CD8-positive, alpha-beta memory T cell (primary cell): ENCODE data around the gene PLCXD1. TPM values are rescaled to one million over a fixed set of nuclear protein-coding genes. Genes with fewer than 3 reads are reported as not detected.
"Not testable (repeated sequence)": the region's sequence is repeated elsewhere in the genome, so short reads cannot be mapped to it uniquely, and the experiment has no call there.

Experiments used
- CTCF ChIA-PET: fragments of 350-600 bp; sonication (Branson Sonifier 250); formaldehyde crosslinking; loops from one replicate; lab custom pipeline; 2021; ENCODE audit warnings: antibody characterized with exemption; lab: Charles Lee
- POLR2A ChIA-PET: fragments of 350-600 bp; sonication (Branson Sonifier 250); formaldehyde crosslinking; loops from one replicate; lab custom pipeline; 2021; ENCODE audit warnings: antibody characterized with exemption; lab: Charles Lee
- DNase-seq, 5 donors: peaks; one replicate each; pipeline versions ENCODE4 v3.0.0 to v3.0.0-alpha.2; 2020 to 2022; ENCODE audit warnings: mixed read lengths in 1 of 5
- H3K27ac ChIP-seq: one replicate; pipeline ENCODE4 v1.7.0; 2013; ENCODE audit warnings: low read depth, mild to moderate bottlenecking, low read length, moderate library complexity
- H3K27me3 ChIP-seq: 2 replicates; pipeline ENCODE4 v1.7.0; 2013; ENCODE audit warnings: low read length, mild to moderate bottlenecking; ENCODE audit not compliant: insufficient read depth, poor library complexity, severe bottlenecking
- H3K36me3 ChIP-seq: 2 replicates; pipeline ENCODE4 v1.7.0; 2013; ENCODE audit warnings: mild to moderate bottlenecking, low read length, moderate library complexity; ENCODE audit not compliant: insufficient read depth
- H3K4me1 ChIP-seq: 2 replicates; pipeline ENCODE4 v1.7.0; 2013; ENCODE audit warnings: mild to moderate bottlenecking, low read length, moderate library complexity; ENCODE audit not compliant: insufficient read depth
- H3K4me3 ChIP-seq: 2 replicates; pipeline ENCODE4 v1.7.0; 2013; ENCODE audit warnings: mild to moderate bottlenecking, low read length
- H3K9me3 ChIP-seq: 2 replicates; pipeline ENCODE4 v1.7.0; 2013; ENCODE audit warnings: mild to moderate bottlenecking, low read length
- H3K27ac Mint-ChIP-seq, 8 donors: one replicate each; pipeline ENCODE4 v1.8.0; 2020 to 2021; ENCODE audit warnings: mixed read lengths in 8 of 8, mild to moderate bottlenecking in 6 of 8, inconsistent platforms in 3 of 8, moderate library complexity in 3 of 8
- H3K27me3 Mint-ChIP-seq, 2 donors: one replicate each; pipeline ENCODE4 v1.8.0; 2020 to 2021; ENCODE audit warnings: mixed read lengths in 2 of 2, mild to moderate bottlenecking in 1 of 2, moderate library complexity in 1 of 2
- H3K36me3 Mint-ChIP-seq, 3 donors: one replicate each; pipeline ENCODE4 v1.8.0; 2020 to 2021; ENCODE audit warnings: mixed read lengths in 3 of 3, inconsistent platforms in 1 of 3, mild to moderate bottlenecking in 1 of 3
- H3K4me1 Mint-ChIP-seq, 3 donors: one replicate each; pipeline ENCODE4 v1.8.0; 2020 to 2021; ENCODE audit warnings: mixed read lengths in 3 of 3, inconsistent platforms in 1 of 3, mild to moderate bottlenecking in 1 of 3
- H3K4me3 Mint-ChIP-seq, 7 donors: one replicate each; pipeline ENCODE4 v1.8.0; 2020 to 2021; ENCODE audit warnings: mixed read lengths in 7 of 7, mild to moderate bottlenecking in 6 of 7, moderate library complexity in 4 of 7, inconsistent platforms in 2 of 7
- H3K9me3 Mint-ChIP-seq, 5 donors: one replicate each; pipeline ENCODE4 v1.8.0; 2020 to 2022; ENCODE audit warnings: mixed read lengths in 5 of 5, mild to moderate bottlenecking in 3 of 5, moderate library complexity in 2 of 5, inconsistent platforms in 1 of 5
- polyA plus RNA-seq: library from polyadenylated mRNA; unstranded; fragments of 300-500 nt; fragmentation: Illumina TruSeq; gene quantifications from one replicate; pipeline ENCODE4 v1.2.3, GENCODE V29; 2021
- total RNA-seq, 2 experiments: library from RNA; stranded (reverse); gene quantifications; one replicate each; pipeline ENCODE4 v1.2.3, GENCODE V29; 2021

The PLCXD1 gene
- total and polyA plus RNA-seq, 3 experiments from 2014 or later: 4.6 to 30.6 (median 28.5) TPM

DNA sequence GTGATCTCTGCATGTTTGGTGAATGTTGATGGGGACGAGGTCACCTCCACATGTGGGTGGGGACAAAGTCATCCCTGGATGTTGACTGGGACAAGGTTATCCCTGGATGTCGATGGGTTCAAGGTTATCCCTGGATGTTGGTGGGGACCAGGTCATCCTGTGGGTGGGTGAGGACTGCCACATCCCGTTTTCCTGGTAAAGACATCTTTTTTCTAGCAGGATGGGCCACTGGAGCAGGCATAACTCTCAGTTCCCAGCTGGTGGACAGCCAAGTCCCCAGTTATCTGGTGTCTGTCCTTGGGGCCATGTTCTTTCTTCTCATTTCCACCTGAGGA, 28.3 kb upstream of the PLCXD1 start:
- peaks cover 22 to 24% (median 23%) of the 10 kb centered on the region in 3 donors for H3K4me1 Mint-ChIP-seq
- no peaks in the 10 kb centered on the region for H3K36me3 Mint-ChIP-seq

DNA sequence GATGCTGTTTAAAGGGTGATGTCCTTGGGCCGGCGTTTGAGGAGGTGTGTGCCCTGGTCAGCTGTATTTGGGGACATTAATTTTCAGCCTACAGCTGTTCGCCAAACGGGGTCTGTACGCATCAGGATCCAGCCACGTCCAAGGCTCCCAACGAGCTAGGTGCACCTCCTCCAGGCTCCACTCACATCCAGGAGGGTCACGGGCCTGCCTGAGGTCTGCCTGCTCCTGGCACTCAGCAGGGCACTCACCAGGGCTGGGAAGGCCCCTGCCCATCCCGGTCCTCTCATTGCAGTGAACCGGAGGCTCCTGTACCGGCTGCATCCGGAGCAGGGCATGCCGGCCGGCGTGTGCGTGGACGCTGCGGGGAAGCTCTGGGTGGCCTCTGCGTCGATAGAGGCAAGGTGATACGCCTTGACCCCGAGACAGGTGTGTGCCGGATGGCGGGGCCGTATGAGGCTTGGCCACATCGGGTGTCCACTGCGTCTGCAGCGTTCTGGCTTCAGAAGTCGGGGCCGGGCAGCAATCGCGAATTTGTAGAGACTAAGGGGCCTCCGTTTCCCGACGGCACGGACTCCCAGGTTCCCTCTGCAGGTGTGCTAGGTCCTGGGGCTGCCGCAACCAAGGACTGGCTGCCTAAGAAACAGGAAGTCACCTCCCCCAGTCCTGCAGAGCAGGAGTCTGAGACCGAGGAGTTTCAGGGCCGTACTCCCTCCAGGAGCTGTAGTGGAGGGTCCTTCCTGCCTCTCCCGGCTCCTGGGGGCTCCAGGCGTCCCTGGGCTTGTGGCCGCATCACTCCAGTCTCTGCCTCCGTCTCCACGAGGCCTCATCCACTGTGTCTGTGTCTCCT, 27.5 kb upstream of the PLCXD1 start:
- Mint-ChIP-seq H3K36me3 (no peaks in the 10 kb centered on the region), H3K4me1 (peaks cover 22 to 24% (median 23%) of the 10 kb centered on the region in 3 donors), H3K9me3 (peaks cover 0 to 3% (median 0%) of the 10 kb centered on the region in 5 donors), H3K27me3 (no peaks in the 10 kb centered on the region), H3K4me3 (peak overlapping the region in 1 of 7 donors; percentile 67), H3K27ac (peak overlapping the region in 1 of 8 donors; percentile 72)
- H3K4me3 ChIP-seq: no peak overlapping the region
- DNase-seq: no peak
- H3K27ac ChIP-seq: no peak overlapping the region
- no peaks in the 10 kb centered on the region for H3K9me3 ChIP-seq
- no peaks in the 10 kb centered on the region for H3K27me3 ChIP-seq
- H3K4me1 ChIP-seq: peaks cover 8% of the 10 kb centered on the region
- POLR2A ChIA-PET: no interaction called here
- no peaks in the 10 kb centered on the region for H3K36me3 ChIP-seq
- CTCF ChIA-PET: no interaction called here

More for the DNA sequence above, 28.3 kb upstream of the PLCXD1 start:
- no peak for DNase-seq
- no peaks in the 10 kb centered on the region for H3K27me3 ChIP-seq
- Mint-ChIP-seq H3K9me3 (peaks cover 0 to 3% (median 0%) of the 10 kb centered on the region in 5 donors), H3K27ac (peak overlapping the region in 2 of 8 donors; percentile 72 to 77), H3K27me3 (no peaks in the 10 kb centered on the region), H3K4me3 (peak overlapping the region in 2 of 7 donors; percentile 29 to 46)
- no peaks in the 10 kb centered on the region for H3K9me3 ChIP-seq
- ChIA-PET POLR2A (no interaction called here), CTCF (no interaction called here)
- no peak overlapping the region for H3K27ac ChIP-seq
- H3K4me3 ChIP-seq: no peak overlapping the region
- H3K4me1 ChIP-seq: peaks cover 8% of the 10 kb centered on the region
- no peaks in the 10 kb centered on the region for H3K36me3 ChIP-seq

DNA sequence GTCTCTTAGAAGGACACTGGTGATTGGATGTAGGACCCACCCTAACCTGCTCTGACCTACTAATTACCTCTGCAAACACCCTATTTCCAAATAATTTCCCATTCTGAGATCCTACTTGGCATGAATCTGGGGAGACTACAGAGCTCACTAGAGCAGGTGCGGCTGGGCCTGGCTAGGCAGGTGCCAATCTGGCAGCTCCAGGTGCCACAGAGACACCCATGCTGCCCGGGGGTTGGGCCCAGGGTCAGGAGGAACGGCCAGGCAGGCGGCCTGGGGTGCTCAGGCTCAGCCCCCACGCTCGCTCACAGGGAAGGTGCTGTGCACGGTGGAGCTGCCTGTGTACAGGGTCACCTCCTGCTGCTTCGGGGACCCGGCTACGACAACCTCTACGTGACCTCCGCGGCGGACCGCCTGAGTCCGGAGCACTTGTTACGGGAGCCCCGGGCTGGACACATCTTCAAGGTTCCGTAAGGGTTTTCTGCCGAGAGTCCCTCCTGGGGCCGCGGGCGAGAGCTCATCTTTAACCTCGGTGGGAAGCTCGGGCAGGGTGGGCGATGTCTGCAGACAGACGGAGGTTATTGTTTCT, 26.5 kb upstream of the PLCXD1 start:
- H3K27me3 ChIP-seq: no peaks in the 10 kb centered on the region
- H3K9me3 ChIP-seq: no peaks in the 10 kb centered on the region
- H3K4me1 Mint-ChIP-seq: peaks cover 22 to 24% (median 23%) of the 10 kb centered on the region in 3 donors
- ChIA-PET CTCF (no interaction called here), POLR2A (no interaction called here)
- no peaks in the 10 kb centered on the region for H3K27me3 Mint-ChIP-seq
- H3K36me3 ChIP-seq: no peaks in the 10 kb centered on the region
- no peak overlapping the region for H3K4me3 ChIP-seq
- DNase-seq: no peak
- no peak overlapping the region for H3K4me3 Mint-ChIP-seq
- peaks cover 0 to 3% (median 0%) of the 10 kb centered on the region in 5 donors for H3K9me3 Mint-ChIP-seq
- H3K27ac ChIP-seq: no peak overlapping the region
- H3K36me3 Mint-ChIP-seq: no peaks in the 10 kb centered on the region
- H3K27ac Mint-ChIP-seq: peak overlapping the region in 3 of 8 donors; percentile 33 to 72 (median 51)
- peaks cover 8% of the 10 kb centered on the region for H3K4me1 ChIP-seq

DNA sequence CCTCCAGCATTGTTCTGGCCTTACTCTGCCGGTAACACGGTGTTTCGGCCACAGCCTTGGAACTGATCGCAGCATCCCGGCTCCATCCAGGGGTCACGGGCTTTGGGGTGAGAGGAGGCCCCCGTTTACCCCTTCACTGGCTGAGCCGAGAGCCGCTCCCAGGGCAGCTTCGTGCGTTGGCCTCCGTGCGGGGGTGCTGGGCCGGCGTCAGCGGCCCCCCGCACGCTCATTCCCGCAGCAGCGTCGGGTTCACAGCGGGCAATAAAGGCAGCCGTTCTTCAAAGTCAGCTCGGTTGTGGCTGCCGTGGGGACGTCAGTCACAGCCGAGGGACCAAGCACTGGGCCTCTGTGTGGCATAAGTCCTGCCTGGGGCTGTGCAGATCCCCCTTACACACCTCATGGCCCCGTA, 25.3 kb upstream of the PLCXD1 start:
- CTCF ChIA-PET: no interaction called here
- Mint-ChIP-seq H3K36me3 (no peaks in the 10 kb centered on the region), H3K9me3 (peaks cover 0 to 3% (median 0%) of the 10 kb centered on the region in 5 donors), H3K27me3 (no peaks in the 10 kb centered on the region), H3K4me1 (peaks cover 20 to 21% (median 21%) of the 10 kb centered on the region in 3 donors), H3K27ac (no peak overlapping the region), H3K4me3 (no peak overlapping the region)
- H3K4me1 ChIP-seq: peaks cover 7% of the 10 kb centered on the region
- POLR2A ChIA-PET: no interaction called here
- no peak overlapping the region for H3K27ac ChIP-seq
- H3K4me3 ChIP-seq: no peak overlapping the region
- H3K27me3 ChIP-seq: no peaks in the 10 kb centered on the region
- DNase-seq: no peak
- H3K36me3 ChIP-seq: no peaks in the 10 kb centered on the region
- no peaks in the 10 kb centered on the region for H3K9me3 ChIP-seq

DNA sequence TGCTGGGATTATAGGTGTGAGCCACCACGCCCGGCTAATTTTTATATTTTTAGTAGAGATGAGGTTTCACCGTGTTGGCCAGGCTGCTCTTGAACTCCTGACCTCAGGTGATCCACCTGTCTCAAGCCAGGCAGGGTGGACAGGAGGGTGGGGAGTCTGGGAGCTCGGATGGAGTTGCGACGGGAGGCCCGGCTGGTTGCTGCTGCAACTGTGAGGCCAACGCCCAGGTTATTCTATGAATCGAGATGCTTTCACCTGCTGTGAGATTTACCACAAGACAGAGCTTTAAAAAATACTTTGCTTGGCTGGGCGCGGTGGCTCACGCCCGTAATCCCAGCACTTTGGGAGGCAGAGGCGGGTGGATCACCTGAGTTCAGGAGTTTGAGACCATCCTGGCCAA, 24.1 kb upstream of the PLCXD1 start:
- H3K27me3 Mint-ChIP-seq, DNase-seq, CTCF ChIA-PET, H3K27me3 ChIP-seq, H3K9me3 Mint-ChIP-seq, H3K9me3 ChIP-seq, H3K36me3 ChIP-seq, H3K4me3 Mint-ChIP-seq, H3K27ac ChIP-seq, H3K27ac Mint-ChIP-seq, H3K4me1 ChIP-seq, POLR2A ChIA-PET, H3K36me3 Mint-ChIP-seq, H3K4me3 ChIP-seq: not testable (repeated sequence)
- H3K4me1 Mint-ChIP-seq: peaks cover 8 to 11% (median 10%) of the 10 kb centered on the region in 3 donors

DNA sequence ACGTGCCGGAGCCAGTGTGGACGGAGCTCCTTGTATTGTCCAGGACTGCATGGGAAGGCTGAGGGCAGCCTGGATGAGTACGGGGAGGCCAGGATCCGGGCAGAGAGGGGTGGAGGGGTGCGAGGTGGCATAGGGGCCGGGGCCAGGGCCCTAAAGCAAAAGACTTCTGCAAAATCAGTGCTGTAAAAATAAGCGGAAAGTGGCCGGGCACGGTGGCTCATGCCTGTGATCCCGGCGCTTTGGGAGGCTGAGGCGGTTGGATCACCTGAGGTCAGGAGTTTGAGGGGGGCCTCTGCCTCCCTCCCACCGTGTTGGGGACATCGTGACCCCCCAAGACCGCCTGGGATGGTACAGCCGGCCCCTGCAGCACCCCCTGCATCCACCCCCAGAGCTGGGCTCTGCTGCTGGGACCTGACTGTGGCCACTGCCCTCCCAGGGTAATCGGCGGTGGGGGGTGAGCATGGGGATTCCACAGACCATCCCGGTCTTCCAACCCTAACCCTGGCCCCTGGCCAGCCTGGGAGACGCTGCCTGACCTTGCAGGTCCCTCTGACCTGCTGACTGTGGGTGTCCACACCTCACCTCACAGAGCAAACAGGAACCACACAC, 23.4 kb upstream of the PLCXD1 start:
- CTCF ChIA-PET: no interaction called here
- H3K36me3 ChIP-seq: no peaks in the 10 kb centered on the region
- no peak for DNase-seq
- peaks cover 0 to 2% (median 0%) of the 10 kb centered on the region in 5 donors for H3K9me3 Mint-ChIP-seq
- no peaks in the 10 kb centered on the region for H3K27me3 Mint-ChIP-seq
- H3K4me3 Mint-ChIP-seq: no peak overlapping the region
- H3K4me1 ChIP-seq: no peaks in the 10 kb centered on the region
- no peaks in the 10 kb centered on the region for H3K9me3 ChIP-seq
- no peak overlapping the region for H3K4me3 ChIP-seq
- POLR2A ChIA-PET: no interaction called here
- H3K27ac Mint-ChIP-seq: no peak overlapping the region
- H3K27me3 ChIP-seq: no peaks in the 10 kb centered on the region
- no peak overlapping the region for H3K27ac ChIP-seq
- peaks cover under 1 to 4% (median 3%) of the 10 kb centered on the region in 3 donors for H3K4me1 Mint-ChIP-seq
- H3K36me3 Mint-ChIP-seq: no peaks in the 10 kb centered on the region

DNA sequence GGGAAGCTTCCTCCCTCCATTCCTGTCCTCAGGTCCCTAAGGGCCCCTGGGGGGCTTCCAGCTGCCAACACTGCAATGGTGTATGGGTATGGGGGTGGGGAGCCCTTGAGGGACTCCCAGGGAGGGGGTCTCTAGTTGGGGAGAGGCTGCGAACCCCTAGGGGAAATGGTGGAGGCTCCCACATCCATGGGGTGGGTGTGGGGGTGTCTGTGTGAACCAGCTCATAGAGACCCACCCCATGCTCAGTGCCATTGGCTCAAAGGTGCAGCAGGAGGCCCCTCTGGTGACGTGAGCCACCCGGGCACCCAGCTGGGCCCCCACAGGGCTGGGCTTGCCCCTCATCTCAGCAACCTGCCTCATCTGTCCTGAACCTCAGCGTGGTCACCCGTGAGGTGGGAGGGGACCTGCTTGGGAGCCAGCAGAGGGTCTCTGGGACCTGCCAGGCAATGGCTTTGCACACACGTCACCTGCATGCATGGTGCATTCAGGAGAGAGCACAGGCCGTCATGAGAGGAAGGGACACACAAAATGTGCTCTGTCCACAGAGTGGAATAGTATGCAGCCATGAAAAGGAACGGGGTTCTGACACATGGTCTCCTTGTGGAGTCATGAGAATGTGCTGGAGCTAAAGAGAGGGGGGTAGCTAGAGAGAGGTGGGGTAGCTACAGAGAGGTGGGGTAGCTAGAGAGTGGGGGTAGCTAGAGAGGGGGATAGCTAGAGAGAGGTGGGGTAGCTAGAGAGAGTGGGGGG, 22.7 kb upstream of the PLCXD1 start:
- Mint-ChIP-seq H3K27me3 (no peaks in the 10 kb centered on the region), H3K27ac (no peak overlapping the region), H3K9me3 (peaks cover 0 to 2% (median 0%) of the 10 kb centered on the region in 5 donors), H3K4me1 (peaks cover 0 to 3% (median 0%) of the 10 kb centered on the region in 3 donors), H3K36me3 (no peaks in the 10 kb centered on the region), H3K4me3 (no peak overlapping the region)
- no peaks in the 10 kb centered on the region for H3K27me3 ChIP-seq
- no peaks in the 10 kb centered on the region for H3K4me1 ChIP-seq
- no peak overlapping the region for H3K27ac ChIP-seq
- H3K36me3 ChIP-seq: no peaks in the 10 kb centered on the region
- no peak for DNase-seq
- CTCF ChIA-PET: no interaction called here
- POLR2A ChIA-PET: no interaction called here
- no peak overlapping the region for H3K4me3 ChIP-seq
- H3K9me3 ChIP-seq: no peaks in the 10 kb centered on the region
